LNCaP clone FGC (cell line): ENCODE measurements around the gene GALNT14.

Experiments
- DNase-seq: peaks from one replicate; pipeline ENCODE4 v3.0.0-alpha.2; 2011; ENCODE audit warnings: low read depth
- H3K4me3 ChIP-seq: 2 replicates; pipeline ENCODE4 v1.5.1; 2011; ENCODE audit warnings: mild to moderate bottlenecking, low read depth, low read length, control low read depth
- TF ChIP-seq, protein P1 (sequence below): IDR thresholded peaks from 2 replicates; pipeline ENCODE4 v1.5.1; 2012; ENCODE audit warnings: mild to moderate bottlenecking; ENCODE audit not compliant: control insufficient read depth, insufficient read depth; ENCODE audit errors: extremely low read depth

GALNT14 gene

DNA sequence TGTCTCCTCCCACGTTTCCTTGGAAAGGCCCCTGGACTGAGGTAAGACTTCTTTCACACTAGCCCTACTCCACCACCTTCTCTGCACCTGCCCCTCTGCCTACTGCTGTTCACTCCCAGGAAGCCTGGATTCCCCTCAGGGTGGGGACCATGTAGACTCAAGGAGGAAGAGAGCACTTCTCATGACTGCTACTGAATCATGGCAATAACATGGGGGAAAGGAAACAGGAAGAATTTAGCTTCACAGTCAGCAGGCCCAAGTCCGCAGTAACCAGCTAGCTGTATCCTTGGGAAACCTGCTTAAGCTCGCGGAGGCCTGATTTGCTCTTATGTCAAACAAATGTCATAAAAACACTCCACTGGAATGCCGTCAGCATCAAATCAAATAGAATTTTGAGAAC, 204.7 kb downstream of the GALNT14 start:
- no peak overlapping the region for H3K4me3 ChIP-seq
- no peak for DNase-seq
- TF ChIP-seq, protein P1, sequence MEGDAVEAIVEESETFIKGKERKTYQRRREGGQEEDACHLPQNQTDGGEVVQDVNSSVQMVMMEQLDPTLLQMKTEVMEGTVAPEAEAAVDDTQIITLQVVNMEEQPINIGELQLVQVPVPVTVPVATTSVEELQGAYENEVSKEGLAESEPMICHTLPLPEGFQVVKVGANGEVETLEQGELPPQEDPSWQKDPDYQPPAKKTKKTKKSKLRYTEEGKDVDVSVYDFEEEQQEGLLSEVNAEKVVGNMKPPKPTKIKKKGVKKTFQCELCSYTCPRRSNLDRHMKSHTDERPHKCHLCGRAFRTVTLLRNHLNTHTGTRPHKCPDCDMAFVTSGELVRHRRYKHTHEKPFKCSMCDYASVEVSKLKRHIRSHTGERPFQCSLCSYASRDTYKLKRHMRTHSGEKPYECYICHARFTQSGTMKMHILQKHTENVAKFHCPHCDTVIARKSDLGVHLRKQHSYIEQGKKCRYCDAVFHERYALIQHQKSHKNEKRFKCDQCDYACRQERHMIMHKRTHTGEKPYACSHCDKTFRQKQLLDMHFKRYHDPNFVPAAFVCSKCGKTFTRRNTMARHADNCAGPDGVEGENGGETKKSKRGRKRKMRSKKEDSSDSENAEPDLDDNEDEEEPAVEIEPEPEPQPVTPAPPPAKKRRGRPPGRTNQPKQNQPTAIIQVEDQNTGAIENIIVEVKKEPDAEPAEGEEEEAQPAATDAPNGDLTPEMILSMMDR: no peak

DNA sequence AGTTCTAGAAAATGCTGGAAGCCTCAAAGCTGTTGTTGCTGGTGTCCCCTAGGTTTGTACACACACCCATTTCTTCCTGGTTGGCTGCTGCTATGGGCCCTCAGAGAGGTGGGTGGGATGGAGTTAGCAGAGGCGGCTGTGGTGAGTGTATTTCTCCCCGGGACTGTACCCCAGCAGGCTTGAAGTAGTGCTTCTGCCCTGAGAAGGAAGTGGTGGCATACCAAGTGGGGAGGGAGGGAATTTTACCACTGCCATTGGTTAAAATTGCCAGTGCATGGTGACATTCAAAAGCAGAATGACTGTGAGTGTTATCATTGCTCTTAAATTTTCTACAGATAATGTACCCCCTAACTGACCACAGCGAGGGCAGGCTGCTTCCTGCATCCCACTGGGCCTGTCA, 205.4 kb downstream of the GALNT14 start:
- no peak overlapping the region for H3K4me3 ChIP-seq
- TF ChIP-seq, protein P1: no peak
- DNase-seq: no peak

- TF ChIP-seq, protein P1: no peak
- DNase-seq: no peak
- no peak overlapping the region for H3K4me3 ChIP-seq
Observed at GRCh38 chr2:30931841-30932407, 206.3 kb downstream of the GALNT14 start.

GRCh38 chr2:30930716-30931115, 207.5 kb downstream of the GALNT14 start:
- TF ChIP-seq, protein P1: no peak
- H3K4me3 ChIP-seq: no peak overlapping the region
- no peak for DNase-seq

DNA sequence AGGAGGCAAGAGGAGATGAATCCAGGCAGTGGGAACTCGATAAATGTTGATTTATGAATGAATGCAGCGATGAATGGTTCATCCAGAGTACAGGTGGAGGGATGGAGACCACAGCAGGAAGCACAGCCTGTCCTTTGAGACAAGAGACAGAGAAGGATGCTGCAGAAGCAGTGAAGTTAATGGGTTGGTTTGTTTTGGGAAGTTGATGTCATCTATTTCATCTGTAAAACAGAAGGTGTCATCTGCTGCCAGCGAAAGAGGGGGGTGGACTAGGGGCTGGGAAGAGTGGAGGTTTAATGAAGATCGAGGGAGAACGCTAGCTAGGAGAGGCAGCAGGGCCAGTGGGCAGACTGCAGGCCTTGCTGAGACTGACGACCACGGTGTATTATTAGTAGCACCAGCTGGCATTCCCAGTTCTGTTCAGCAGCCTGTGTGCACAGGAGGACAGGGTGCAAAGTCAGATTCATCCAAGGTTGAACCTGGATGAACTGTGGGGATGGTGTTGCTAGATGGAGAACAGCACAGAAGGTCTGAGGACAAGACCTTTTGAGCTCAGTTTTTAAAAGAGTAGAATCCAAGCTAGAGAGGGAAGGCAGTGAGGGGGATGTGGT, 210.7 kb downstream of the GALNT14 start:
- H3K4me3 ChIP-seq: no peak overlapping the region
- DNase-seq: no peak
- TF ChIP-seq, protein P1: no peak

DNA sequence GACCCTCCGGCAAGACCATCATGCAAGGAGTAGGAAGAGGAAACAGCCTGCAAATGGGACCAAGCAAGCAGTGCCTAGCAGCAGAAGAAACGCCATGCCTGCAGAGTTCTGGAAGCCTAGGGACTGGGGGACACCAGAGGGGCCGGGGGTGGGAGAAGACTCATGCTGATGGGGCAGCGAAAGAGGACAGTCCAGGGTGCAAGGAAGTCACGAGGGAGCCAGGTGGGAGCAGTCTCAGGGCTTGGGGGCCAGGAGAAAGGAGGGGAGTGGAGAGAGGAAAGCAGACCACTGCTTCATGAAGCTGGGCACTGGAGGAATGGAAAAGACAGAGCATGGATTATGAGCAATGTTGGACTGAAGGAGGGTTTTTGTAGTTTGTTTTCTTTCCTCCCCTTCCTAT, 211.6 kb downstream of the GALNT14 start:
- no peak for DNase-seq
- TF ChIP-seq, protein P1: no peak
- H3K4me3 ChIP-seq: no peak overlapping the region

DNA sequence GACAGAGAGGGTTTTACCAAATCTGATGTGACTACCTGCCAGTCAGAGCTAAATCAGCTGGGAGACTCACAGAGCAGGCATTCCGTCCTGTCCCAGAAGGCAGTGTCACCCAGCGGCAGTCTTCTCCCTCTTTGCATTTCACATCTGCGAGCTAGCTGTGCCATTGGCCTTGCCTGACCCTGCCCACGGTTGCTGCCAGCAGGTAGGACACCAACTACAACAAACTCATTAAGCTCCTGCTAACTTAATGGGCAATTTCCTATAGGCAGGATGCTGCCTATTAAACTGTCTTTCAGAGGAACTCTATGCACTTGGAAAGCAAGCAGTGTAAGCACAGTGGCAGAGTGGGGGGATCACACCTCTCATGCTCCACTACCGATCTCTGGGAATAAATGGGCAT, 214.6 kb downstream of the GALNT14 start:
- no peak overlapping the region for H3K4me3 ChIP-seq
- DNase-seq: no peak
- TF ChIP-seq, protein P1: no peak
